ENCODE data around the gene SYTL3. TPM values are rescaled to one million over a fixed set of nuclear protein-coding genes. Genes with fewer than 3 reads are reported as not detected.

The SYTL3 gene
- 2.5 TPM for total RNA-seq

DNA sequence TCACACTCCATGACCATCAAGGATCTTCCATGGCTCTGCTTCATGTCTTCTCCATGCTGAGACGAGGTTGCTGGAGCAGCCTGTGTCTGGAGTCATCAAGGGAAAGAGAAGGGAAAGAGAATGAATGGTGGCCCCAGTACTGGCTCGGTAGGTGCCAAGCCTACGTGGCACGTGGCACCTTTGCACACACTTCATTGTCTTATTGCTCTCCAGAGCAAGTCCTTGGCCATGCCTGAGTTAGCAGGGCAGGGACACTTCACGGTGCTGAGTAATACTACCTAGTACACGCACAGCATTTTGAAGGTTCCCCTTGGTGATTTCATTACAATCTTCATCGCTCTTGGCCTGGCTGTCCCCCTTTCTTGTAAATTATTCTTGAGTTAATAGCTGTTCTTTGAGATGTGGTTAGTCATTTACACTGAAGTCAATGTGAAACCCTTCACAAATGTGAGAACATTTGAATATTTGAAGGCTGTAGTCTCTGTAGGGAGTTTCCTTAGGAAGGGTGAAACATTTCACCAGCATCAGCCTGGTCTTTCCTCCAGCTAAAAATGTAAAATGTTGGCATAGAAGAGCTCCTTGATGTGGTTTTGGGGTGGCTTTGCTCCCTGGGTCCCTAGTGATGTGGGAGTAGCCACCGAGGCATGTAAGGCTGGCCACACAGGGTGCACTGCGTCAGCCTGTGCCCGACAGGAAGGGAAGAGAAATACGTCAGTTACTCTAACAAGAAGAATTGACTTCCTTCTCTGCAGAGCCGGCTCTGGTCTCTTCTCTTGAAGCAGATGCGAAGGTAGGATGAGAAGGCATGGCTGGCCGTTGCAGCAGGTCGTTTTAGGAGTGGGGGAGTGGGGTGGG is at the start of gene SYTL3:
Gene SYTL3 (plus strand): TSS at position 766 of the 855 bp plus-strand sequence. CDS start 13,215 bp downstream, outside the sequence.

GRCh38 chr6:158644231-158645063 is 5.4 kb upstream of the SYTL3 start, which contains the start of gene DYNLT1:
Gene DYNLT1 (minus strand): TSS chr6:158644743. CDS start chr6:158644708, 35 bp downstream.

Small RNAs within 50 kb of the gene (small RNA-seq; reads per million reads assigned to genes)
- not detected for gene MIR3918
- not detected for gene MIR7161

Other genes with a start within 250 kb of the SYTL3 start
- 66.2 TPM for gene TMEM181, start 90.0 kb upstream of the SYTL3 start, total RNA-seq
- gene DYNLT1, start 5.3 kb upstream of the SYTL3 start, total RNA-seq = 90.0 TPM
- gene EZR, start 169.3 kb downstream of the SYTL3 start, total RNA-seq = 106 TPM